DMS79 treated with DMSO at 0.1 percent for 48 hours (cell line): ENCODE data around the gene PIGA.
"Not testable (repeated sequence)": the region's sequence is repeated elsewhere in the genome, so short reads cannot be mapped to it uniquely, and the experiment has no call there.

Experiments
- DNase-seq: peaks from one replicate; lab custom pipeline; 2025; lab: John Stamatoyannopoulos, UW

The PIGA gene

GRCh38 chrX:15321447-15321846, 13.9 kb downstream of the PIGA start:
- no peak for DNase-seq

- no peak for DNase-seq
Measured at GRCh38 chrX:15320297-15320696, 15.0 kb downstream of the PIGA start.

- DNase-seq = no peak
Measured at GRCh38 chrX:15319075-15319474, 16.2 kb downstream of the PIGA start.

- DNase-seq = no peak
Measured at GRCh38 chrX:15315509-15315908, 19.8 kb downstream of the PIGA start, which contains the start of gene ASB11. TSS of gene ASB11 (minus strand) at chrX:15315640. CDS start at chrX:15315605, 35 bp downstream.

- DNase-seq = no peak
Measured at GRCh38 chrX:15314472-15314871, 20.9 kb downstream of the PIGA start.

DNA sequence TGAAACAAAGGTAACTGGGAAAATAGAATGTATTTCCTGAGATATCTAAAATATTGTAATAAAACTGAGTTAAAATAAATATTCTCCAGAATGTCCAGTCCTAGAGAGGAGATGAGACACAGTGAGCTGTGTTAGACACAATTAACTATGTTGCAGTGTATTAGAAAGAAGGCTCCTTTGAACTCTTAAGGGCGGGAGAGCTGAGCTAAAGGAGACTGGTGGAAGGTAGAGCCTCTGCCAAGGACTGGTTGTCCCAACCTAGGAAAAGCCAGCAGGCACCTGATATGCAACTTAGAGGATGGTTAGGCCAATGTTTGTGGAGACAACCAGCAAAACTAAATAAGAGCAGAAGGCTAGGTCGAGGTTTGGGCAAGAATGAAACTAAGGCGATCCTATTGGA, 24.2 kb downstream of the PIGA start:
- no peak for DNase-seq

DNA sequence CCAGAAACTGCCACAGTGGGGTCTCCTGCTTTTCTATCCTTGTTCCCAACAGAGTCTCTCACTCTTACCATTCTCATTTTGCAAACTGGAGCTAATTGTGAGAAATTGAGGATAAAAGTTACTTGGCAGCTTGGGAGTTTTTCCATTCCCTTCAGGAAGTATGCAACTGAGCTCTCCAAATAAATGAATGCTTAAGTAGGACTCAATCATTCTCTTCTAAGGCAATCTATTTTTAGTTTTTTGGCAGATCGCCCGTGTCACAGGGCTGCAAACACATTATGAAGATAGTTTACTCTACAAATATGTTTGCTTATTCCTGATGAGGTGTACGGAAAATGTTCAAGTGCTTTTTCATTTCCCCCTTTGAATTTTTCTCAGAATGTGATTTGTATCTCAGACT, 25.2 kb downstream of the PIGA start:
- DNase-seq = peak; percentile 43

- DNase-seq = not testable (repeated sequence)
Measured at GRCh38 chrX:15305899-15306298, 29.4 kb downstream of the PIGA start.

- no peak for DNase-seq
Measured at GRCh38 chrX:15301924-15302323, 33.4 kb downstream of the PIGA start.

- peak; percentile 2 for DNase-seq
Measured at GRCh38 chrX:15299941-15300851, 35.1 kb downstream of the PIGA start.

GRCh38 chrX:15298780-15299179, 36.5 kb downstream of the PIGA start:
- no peak for DNase-seq

GRCh38 chrX:15298201-15298600, 37.1 kb downstream of the PIGA start:
- no peak for DNase-seq

- no peak for DNase-seq
Measured at GRCh38 chrX:15293451-15293850, 41.9 kb downstream of the PIGA start.

- DNase-seq = no peak
Measured at GRCh38 chrX:15292861-15293260, 42.5 kb downstream of the PIGA start.

DNA sequence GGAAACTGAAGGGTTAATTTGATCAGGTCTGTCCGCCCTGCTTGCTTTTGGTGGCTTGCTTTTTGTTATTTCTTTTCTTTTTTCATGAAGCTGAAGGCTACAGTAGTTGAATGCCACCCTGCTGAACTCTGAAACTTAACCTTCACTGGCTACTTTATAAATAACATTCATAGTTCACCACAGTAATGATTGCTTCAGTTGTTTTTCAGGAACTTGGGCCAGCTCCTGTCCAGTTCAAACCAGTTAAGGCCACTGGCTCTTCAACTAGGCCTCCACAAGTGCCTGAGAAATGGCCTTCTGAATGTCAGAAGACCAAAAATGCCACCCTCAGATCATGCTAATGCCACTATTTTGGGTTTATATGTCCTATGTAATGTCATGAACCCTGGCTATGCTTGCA, 57.7 kb downstream of the PIGA start:
- DNase-seq = no peak

GRCh38 chrX:15274946-15275345, 60.4 kb downstream of the PIGA start:
- no peak for DNase-seq

GRCh38 chrX:15273275-15273674, 62.0 kb downstream of the PIGA start:
- DNase-seq = not testable (repeated sequence)

DNA sequence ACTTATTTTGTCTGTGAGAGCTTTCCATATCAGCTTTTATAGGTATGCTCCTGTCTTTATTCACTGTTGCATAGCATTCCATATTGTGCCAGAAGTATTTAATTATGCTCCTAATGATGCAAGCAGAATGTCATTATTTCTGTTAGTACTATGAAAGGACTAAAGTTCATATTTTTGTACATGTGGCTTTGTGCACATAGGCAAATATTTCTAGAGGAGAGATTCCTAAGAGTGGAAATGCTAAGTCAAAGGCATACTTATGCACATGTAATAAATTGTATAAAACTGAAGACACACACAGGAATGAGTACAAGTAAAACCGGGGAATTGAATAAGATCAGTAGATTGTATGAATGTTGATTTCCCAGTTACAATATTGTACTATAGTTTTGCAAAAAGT, 63.6 kb downstream of the PIGA start:
- DNase-seq = no peak

DNA sequence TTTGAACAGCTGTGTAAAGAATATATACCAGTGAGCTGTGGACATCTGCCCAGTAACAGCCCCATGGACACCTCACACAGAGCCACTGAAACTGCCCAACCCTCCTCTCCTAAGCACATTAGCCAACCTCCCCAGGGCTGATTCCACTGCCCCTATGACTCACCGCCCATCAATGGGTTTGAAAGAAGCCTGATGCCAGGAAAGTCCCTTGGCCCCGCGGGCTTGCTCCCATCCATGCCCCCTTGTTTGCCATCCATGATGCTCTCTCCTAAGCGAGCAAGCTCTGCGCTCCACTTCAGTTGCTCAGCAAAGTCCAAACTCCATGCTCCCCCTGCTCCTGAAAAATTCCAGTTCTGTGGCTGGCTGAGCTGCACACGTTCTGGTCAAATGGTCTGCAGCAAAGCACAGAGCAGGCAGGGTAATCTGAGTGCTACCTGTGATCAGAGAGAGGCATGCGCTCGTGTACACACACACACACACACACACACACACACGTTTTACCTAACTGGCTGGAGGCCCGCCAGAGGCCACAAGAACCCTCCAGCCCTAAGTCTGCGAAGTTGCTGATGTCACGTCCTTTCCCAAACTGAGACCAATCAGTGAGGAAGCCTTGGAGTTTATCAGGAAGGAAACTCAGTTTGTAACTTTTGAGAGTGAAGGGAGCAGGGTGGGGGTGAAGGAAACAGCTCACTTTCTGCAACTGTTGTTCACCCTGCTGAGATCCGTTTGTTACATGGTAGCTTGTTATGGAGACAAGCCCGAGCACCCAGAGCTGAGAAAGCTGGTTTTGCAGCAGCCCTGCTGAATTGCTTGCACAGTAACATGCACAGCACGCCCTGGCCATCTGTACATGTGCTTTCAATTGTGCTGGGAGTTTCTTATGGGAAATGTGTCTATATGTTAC, 65.5 kb downstream of the PIGA start, which contains the start of gene ASB9:
Gene ASB9 (minus strand): TSS at position 466 of the 904 bp plus-strand sequence. CDS start 209 bp downstream, at position 257.
- peak; percentile 28 for DNase-seq
